RWPE2 (cell line): ENCODE data around the gene NECTIN1.

Source experiments
- ATAC-seq: fragments of 200-7000 bp; cut with Tn5 transposase; 3 replicates; pipeline ENCODE4 v1.9.1; 2021; ENCODE audit warnings: low read depth
- DNase-seq: peaks from one replicate; pipeline ENCODE4 v3.0.0-alpha.2; 2020; ENCODE audit warnings: low spot score
- H3K27ac ChIP-seq: fragments of 450-650 bp; 2 replicates; pipeline ENCODE4 v1.5.1; 2017; ENCODE audit warnings: mild to moderate bottlenecking; ENCODE audit not compliant: poor library complexity, severe bottlenecking
- H3K27me3 ChIP-seq: fragments of 250-450 bp; sonication (Bioruptor Pico); 2 replicates; pipeline ENCODE4 v1.5.1; 2021; ENCODE audit warnings: mild to moderate bottlenecking, moderate library complexity; ENCODE audit not compliant: insufficient read depth, poor library complexity, severe bottlenecking
- H3K36me3 ChIP-seq: fragments of 250-450 bp; sonication (Bioruptor Pico); 2 replicates; pipeline ENCODE4 v1.5.1; 2020; ENCODE audit warnings: low read depth, mild to moderate bottlenecking, moderate library complexity
- H3K4me1 ChIP-seq: fragments of 250-450 bp; sonication (Bioruptor Pico); 2 replicates; pipeline ENCODE4 v1.5.1; 2021; ENCODE audit warnings: mild to moderate bottlenecking, moderate library complexity; ENCODE audit not compliant: insufficient read depth, poor library complexity, severe bottlenecking
- H3K4me3 ChIP-seq: fragments of 250-450 bp; sonication (Bioruptor Pico); 2 replicates; pipeline ENCODE4 v1.5.1; 2021; ENCODE audit warnings: mild to moderate bottlenecking, moderate library complexity; ENCODE audit not compliant: severe bottlenecking
- H3K9me3 ChIP-seq: fragments of 250-450 bp; sonication (Bioruptor Pico); 2 replicates; pipeline ENCODE4 v1.5.1; 2021; ENCODE audit warnings: mild to moderate bottlenecking, moderate library complexity; ENCODE audit not compliant: severe bottlenecking
- CTCF ChIP-seq: fragments of 450-650 bp; IDR thresholded peaks from one replicate; pipeline ENCODE4 v1.5.1; 2017; ENCODE audit warnings: mild to moderate bottlenecking, moderate library complexity; ENCODE audit not compliant: poor library complexity, severe bottlenecking

The NECTIN1 gene

GRCh38 chr11:119728651-119729580 lies at the start of gene NECTIN1:
NECTIN1 (minus strand) TSS chr11:119729200; CDS start chr11:119728553, 647 bp downstream.
- peak; percentile 76 for ATAC-seq
- peaks cover 28% of the 10 kb centered on the region for H3K4me1 ChIP-seq
- TF ChIP-seq CTCF, result peak; percentile 98
- H3K27ac ChIP-seq, result peak within 1 kb of the TSS; percentile 65
- peak within 1 kb of the TSS; percentile 100 for H3K4me3 ChIP-seq
- peaks cover 44% of the 10 kb centered on the region for H3K36me3 ChIP-seq
- peak; percentile 88 for DNase-seq
- H3K27me3 ChIP-seq, result no peaks in the 10 kb centered on the region
- no peaks in the 10 kb centered on the region for H3K9me3 ChIP-seq

GRCh38 chr11:119778391-119779194 lies 49.6 kb upstream of the NECTIN1 start:
- TF ChIP-seq CTCF, result no peak
- Histone ChIP-seq H3K4me1 (no peaks in the 10 kb centered on the region), H3K27me3 (no peaks in the 10 kb centered on the region), H3K9me3 (no peaks in the 10 kb centered on the region), H3K36me3 (no peaks in the 10 kb centered on the region), H3K4me3 (no peak overlapping the region), H3K27ac (no peak overlapping the region)
- DNase-seq, result no peak
- ATAC-seq, result no peak

- ATAC-seq, result no peak
- TF ChIP-seq CTCF, result no peak
- no peak overlapping the region for H3K4me3 ChIP-seq
- H3K36me3 ChIP-seq, result no peaks in the 10 kb centered on the region
- no peak for DNase-seq
- no peaks in the 10 kb centered on the region for H3K27me3 ChIP-seq
- H3K9me3 ChIP-seq, result no peaks in the 10 kb centered on the region
- no peaks in the 10 kb centered on the region for H3K4me1 ChIP-seq
- no peak overlapping the region for H3K27ac ChIP-seq
Measured at GRCh38 chr11:119777940-119778339, 48.9 kb upstream of the NECTIN1 start.

- no peaks in the 10 kb centered on the region for H3K4me1 ChIP-seq
- no peak for TF ChIP-seq CTCF
- H3K27ac ChIP-seq, result no peak overlapping the region
- DNase-seq (no peak), ATAC-seq (no peak)
- no peaks in the 10 kb centered on the region for H3K9me3 ChIP-seq
- no peak overlapping the region for H3K4me3 ChIP-seq
- H3K36me3 ChIP-seq, result no peaks in the 10 kb centered on the region
- H3K27me3 ChIP-seq, result no peaks in the 10 kb centered on the region
Measured at GRCh38 chr11:119776651-119777050, 47.7 kb upstream of the NECTIN1 start.
